ENCODE measurements around the gene PCOLCE2. TPM values are rescaled to one million over a fixed set of nuclear protein-coding genes. Genes with fewer than 3 reads are reported as not detected.

PCOLCE2 gene
- total RNA-seq, 1 experiment from 2014 or later: 13.5 TPM

DNA sequence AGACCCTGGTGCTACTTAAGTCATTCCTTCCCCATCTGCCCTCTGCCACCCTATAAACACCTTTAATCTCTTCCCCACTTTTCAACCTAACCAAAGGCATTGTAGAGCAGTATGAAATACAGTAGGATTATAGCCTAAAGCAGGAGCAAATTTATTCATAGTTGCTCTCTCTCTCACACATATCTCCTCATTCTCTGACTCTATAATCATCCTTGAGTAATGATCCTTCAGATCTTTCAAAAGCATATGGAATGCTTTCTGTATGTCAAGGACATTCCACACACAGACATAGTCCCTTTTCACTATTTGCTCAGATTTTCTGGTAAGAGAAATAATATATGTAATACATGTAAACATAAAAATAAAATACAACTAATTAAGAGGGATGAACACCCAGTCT lies 111.0 kb downstream of the PCOLCE2 start:
- DNase-seq (ENCODE audit: low spot score) (no peak), ATAC-seq (no peak)
- no peak overlapping the region for H3K27ac Mint-ChIP-seq
- H3K4me3 Mint-ChIP-seq: no peak overlapping the region
- TF ChIP-seq RELA (CRISPR knock-in tag; IDR thresholded peaks at IDR 0.05; ENCODE audit: borderline replicate concordance): no peak
- TF ChIP-seq HMGXB4 (CRISPR knock-in tag; IDR thresholded peaks at IDR 0.05): no peak
- no peak for TF ChIP-seq ZNF263 (CRISPR knock-in tag; IDR thresholded peaks at IDR 0.05; ENCODE audit: low read depth)
- no peak for TF ChIP-seq ELF4 (CRISPR knock-in tag; IDR thresholded peaks at IDR 0.05; ENCODE audit: low read depth)
- TF ChIP-seq ETV6 (CRISPR knock-in tag; IDR thresholded peaks at IDR 0.05): no peak
- no peak for TF ChIP-seq IRF2 (CRISPR knock-in tag; IDR thresholded peaks at IDR 0.05; ENCODE audit: borderline replicate concordance, low read depth)
- no peaks in the 10 kb centered on the region for H3K27me3 Mint-ChIP-seq (ENCODE audit: low read depth)
- no peaks in the 10 kb centered on the region for H3K9me3 Mint-ChIP-seq
- no peaks in the 10 kb centered on the region for H3K36me3 Mint-ChIP-seq
- H3K4me1 Mint-ChIP-seq: peaks cover 3% of the 10 kb centered on the region; the same call in 1 of the 2 replicates
- POLR2A ChIA-PET: no interaction called here
- CTCF ChIA-PET: no interaction called here

- Mint-ChIP-seq H3K4me3 (no peak overlapping the region), H3K4me1 (peaks cover 3% of the 10 kb centered on the region; the same call in 1 of the 2 replicates), H3K27me3 (ENCODE audit: low read depth) (no peaks in the 10 kb centered on the region), H3K9me3 (peaks cover 7% of the 10 kb centered on the region; the same call in 1 of the 2 replicates), H3K36me3 (peaks cover 11% of the 10 kb centered on the region), H3K27ac (no peak overlapping the region)
- POLR2A ChIA-PET: no interaction called here
- no peak for ATAC-seq
- TF ChIP-seq AFF4 (CRISPR knock-in tag; IDR thresholded peaks at IDR 0.05; ENCODE audit: borderline replicate concordance) (no peak), MYBL2 (CRISPR knock-in tag; IDR thresholded peaks at IDR 0.05) (no peak), NFATC4 (CRISPR knock-in tag; IDR thresholded peaks at IDR 0.05) (no peak), ZNF138 (CRISPR knock-in tag; conservative IDR thresholded peaks at IDR 0.05) (no peak)
- DNase-seq (ENCODE audit: low spot score): no peak
- CTCF ChIA-PET: no interaction called here
These were observed 120.5 kb downstream of the PCOLCE2 start for GRCh38 chr3:142768338-142768737.

Other genes starting within 250 kb of the PCOLCE2 start
- 13.8 to 20.3 TPM (median 20.0 TPM) in 3 replicates for gene TRPC1, start 165.0 kb downstream of the PCOLCE2 start, total RNA-seq (2021)
- 2.0 to 2.5 TPM (median 2.4 TPM) in 3 replicates for gene PAQR9, start 74.6 kb upstream of the PCOLCE2 start, total RNA-seq (2021)
- gene U2SURP, start 112.5 kb upstream of the PCOLCE2 start, total RNA-seq (2021): 111 to 133 TPM (median 117 TPM) in 3 replicates
- gene CHST2, start 230.7 kb upstream of the PCOLCE2 start, total RNA-seq (2021): 13.2 to 17.3 TPM (median 13.4 TPM) in 3 replicates